Body of pancreas (tissue), 4 donors: ENCODE data around the gene NHERF2.

Source experiments
- POLR2A ChIP-seq, 3 donors: fragments of 450-650 bp; IDR thresholded peaks; one replicate each; pipeline ENCODE4 v1.6.1; 2016; ENCODE audit warnings: antibody characterized with exemption in 3 of 3, mild to moderate bottlenecking in 2 of 3
- TF ChIP-seq, protein P1 (sequence below), 7 experiments: fragments of 450-650 bp in 4 of 7; fragments of 200-600 bp in 3 of 7; sonication (generic) in 3 of 7; IDR thresholded peaks; one replicate each; pipeline ENCODE4 v1.5.1; 2016 to 2019; ENCODE audit warnings: antibody characterized with exemption in 7 of 7

DNA sequence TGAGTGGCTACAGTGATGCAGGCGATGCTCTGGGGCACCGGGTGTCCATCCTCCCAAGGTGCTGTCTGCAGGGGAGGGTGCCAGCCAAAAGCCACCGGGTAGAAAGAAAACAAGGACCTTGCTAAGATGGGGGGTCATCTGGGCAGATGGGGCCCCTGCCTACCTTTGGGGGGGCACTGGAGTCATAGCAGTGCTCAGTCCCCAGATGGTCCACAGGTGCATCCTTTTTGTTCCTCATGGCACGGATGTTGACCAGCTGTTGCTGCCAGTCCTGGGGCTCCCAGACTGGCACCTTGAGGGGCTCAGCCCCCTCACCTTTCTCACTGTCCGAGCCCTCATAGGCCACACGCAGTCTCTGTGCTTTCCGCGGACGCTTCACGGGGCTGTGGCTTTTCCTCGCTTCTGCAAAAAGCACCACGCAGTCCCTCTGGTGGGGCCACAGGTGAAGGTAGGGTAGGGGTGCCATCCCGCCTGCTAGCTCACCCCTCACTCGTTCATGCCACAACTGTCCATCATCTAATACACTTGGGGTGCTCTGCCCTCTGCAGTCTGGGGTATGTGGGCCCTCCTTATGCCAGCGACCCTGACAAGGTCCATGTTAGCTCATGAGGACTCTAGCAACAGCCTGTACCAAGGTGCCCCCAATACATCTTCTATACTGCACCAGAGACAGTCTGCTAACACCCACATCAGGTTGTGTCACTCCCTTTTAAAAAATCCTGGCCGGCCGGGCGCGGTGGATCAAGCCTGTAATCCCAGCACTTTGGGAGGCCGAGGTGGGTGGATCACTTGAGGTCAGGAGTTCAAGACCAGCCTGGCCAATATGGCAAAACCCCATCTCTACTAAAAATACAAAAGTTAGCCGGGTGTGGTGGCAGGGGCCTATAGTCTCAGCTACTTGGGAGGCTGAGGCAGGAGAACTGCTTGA is 19.5 kb downstream of the NHERF2 start:
- TF ChIP-seq, protein P1, sequence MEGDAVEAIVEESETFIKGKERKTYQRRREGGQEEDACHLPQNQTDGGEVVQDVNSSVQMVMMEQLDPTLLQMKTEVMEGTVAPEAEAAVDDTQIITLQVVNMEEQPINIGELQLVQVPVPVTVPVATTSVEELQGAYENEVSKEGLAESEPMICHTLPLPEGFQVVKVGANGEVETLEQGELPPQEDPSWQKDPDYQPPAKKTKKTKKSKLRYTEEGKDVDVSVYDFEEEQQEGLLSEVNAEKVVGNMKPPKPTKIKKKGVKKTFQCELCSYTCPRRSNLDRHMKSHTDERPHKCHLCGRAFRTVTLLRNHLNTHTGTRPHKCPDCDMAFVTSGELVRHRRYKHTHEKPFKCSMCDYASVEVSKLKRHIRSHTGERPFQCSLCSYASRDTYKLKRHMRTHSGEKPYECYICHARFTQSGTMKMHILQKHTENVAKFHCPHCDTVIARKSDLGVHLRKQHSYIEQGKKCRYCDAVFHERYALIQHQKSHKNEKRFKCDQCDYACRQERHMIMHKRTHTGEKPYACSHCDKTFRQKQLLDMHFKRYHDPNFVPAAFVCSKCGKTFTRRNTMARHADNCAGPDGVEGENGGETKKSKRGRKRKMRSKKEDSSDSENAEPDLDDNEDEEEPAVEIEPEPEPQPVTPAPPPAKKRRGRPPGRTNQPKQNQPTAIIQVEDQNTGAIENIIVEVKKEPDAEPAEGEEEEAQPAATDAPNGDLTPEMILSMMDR (IDR thresholded peaks at IDR 0.05) = no peak
- no peak for TF ChIP-seq POLR2A (IDR thresholded peaks at IDR 0.05)
